Measurements from ENCODE around the gene DNAJC3.
"Not testable (repeated sequence)": the region's sequence is repeated elsewhere in the genome, so short reads cannot be mapped to it uniquely, and the experiment has no call there.

DNAJC3 gene

DNA sequence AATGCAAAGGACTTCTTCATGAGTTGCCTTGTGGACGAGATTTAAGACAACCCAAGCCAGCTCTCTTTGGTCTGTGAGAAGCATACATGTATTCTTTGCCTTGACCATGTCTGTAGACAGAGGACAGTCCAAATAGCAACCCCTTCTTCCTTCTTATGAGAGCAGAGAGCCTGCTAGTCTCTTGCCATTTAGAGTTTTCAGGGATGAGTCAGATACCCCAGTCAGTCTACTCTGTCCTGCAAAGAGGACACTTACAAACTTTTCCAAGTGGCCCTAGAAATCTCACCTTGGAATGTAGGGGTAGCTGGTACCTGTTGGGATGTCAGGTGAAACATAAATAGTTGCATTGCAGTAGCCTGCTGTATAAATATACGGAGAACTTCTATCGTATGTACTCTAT lies 36.7 kb downstream of the DNAJC3 start:
- peaks cover 79% of the 10 kb centered on the region for H3K36me3 Mint-ChIP-seq (ENCODE audit: low read depth)
- no peak overlapping the region for H3K27ac Mint-ChIP-seq
- H3K27me3 Mint-ChIP-seq = no peaks in the 10 kb centered on the region
- intact Hi-C loops (cut with micrococcal nuclease) = loop anchor here (5.0 kb wide), 1 partner anchor 36 kb away; the partner anchor contains the start of gene DNAJC3
- no peaks in the 10 kb centered on the region for H3K9me3 Mint-ChIP-seq
- H3K4me3 Mint-ChIP-seq = no peak overlapping the region
- H3K4me1 Mint-ChIP-seq (ENCODE audit: low read depth) = peaks cover 38% of the 10 kb centered on the region

- no peaks in the 10 kb centered on the region for H3K27me3 Mint-ChIP-seq
- intact Hi-C loops (cut with micrococcal nuclease) = loop anchor here (5.0 kb wide), 1 partner anchor 37 kb away; the partner anchor contains the start of gene DNAJC3
- no peaks in the 10 kb centered on the region for H3K9me3 Mint-ChIP-seq
- H3K4me3 Mint-ChIP-seq = no peak overlapping the region
- no peak overlapping the region for H3K27ac Mint-ChIP-seq
- H3K36me3 Mint-ChIP-seq (ENCODE audit: low read depth) = peaks cover 84% of the 10 kb centered on the region
- H3K4me1 Mint-ChIP-seq (ENCODE audit: low read depth) = peaks cover 33% of the 10 kb centered on the region
Measured at GRCh38 chr13:95714142-95714832, 37.3 kb downstream of the DNAJC3 start.

GRCh38 chr13:95716231-95716630 lies 39.3 kb downstream of the DNAJC3 start:
- Mint-ChIP-seq H3K9me3 (no peaks in the 10 kb centered on the region), H3K27me3 (no peaks in the 10 kb centered on the region), H3K4me1 (ENCODE audit: low read depth) (peaks cover 24% of the 10 kb centered on the region), H3K36me3 (ENCODE audit: low read depth) (peaks cover 67% of the 10 kb centered on the region), H3K4me3 (no peak overlapping the region), H3K27ac (no peak overlapping the region)
- intact Hi-C loops (cut with micrococcal nuclease) = no loop called here

DNA sequence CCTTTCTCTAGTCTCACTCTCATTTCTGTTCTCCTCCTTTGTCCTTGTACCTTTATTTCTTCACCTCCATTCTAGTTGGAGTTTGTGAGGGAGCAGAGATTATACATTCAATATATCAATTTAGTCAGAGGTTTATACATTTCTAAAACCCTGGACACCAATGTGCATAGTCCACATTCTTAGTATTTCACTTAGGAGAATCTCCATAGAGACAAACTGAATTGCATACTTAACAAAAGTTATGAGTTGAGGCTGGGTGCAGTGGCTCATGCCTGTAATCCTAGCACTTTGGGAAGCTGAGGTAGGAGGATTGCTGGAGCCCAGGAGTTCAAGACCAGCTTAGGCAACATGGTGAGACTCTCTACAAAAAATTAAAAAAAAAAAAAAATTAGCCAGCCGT lies 45.3 kb downstream of the DNAJC3 start:
- peaks cover 20% of the 10 kb centered on the region for H3K4me1 Mint-ChIP-seq (ENCODE audit: low read depth)
- H3K9me3 Mint-ChIP-seq = no peaks in the 10 kb centered on the region
- no peak overlapping the region for H3K27ac Mint-ChIP-seq
- peaks cover 65% of the 10 kb centered on the region for H3K36me3 Mint-ChIP-seq (ENCODE audit: low read depth)
- no peaks in the 10 kb centered on the region for H3K27me3 Mint-ChIP-seq
- intact Hi-C loops (cut with micrococcal nuclease) = no loop called here
- no peak overlapping the region for H3K4me3 Mint-ChIP-seq

GRCh38 chr13:95723438-95723837 lies 46.5 kb downstream of the DNAJC3 start:
- peaks cover 20% of the 10 kb centered on the region for H3K4me1 Mint-ChIP-seq (ENCODE audit: low read depth)
- intact Hi-C loops (cut with micrococcal nuclease) = no loop called here
- H3K9me3 Mint-ChIP-seq = peaks cover under 1% of the 10 kb centered on the region
- H3K4me3 Mint-ChIP-seq = no peak overlapping the region
- no peak overlapping the region for H3K27ac Mint-ChIP-seq
- peaks cover 56% of the 10 kb centered on the region for H3K36me3 Mint-ChIP-seq (ENCODE audit: low read depth)
- no peaks in the 10 kb centered on the region for H3K27me3 Mint-ChIP-seq

GRCh38 chr13:95724252-95724651 lies 47.3 kb downstream of the DNAJC3 start:
- H3K27me3 Mint-ChIP-seq = no peaks in the 10 kb centered on the region
- peaks cover 27% of the 10 kb centered on the region for H3K4me1 Mint-ChIP-seq (ENCODE audit: low read depth)
- no peak overlapping the region for H3K4me3 Mint-ChIP-seq
- peaks cover 9% of the 10 kb centered on the region for H3K9me3 Mint-ChIP-seq
- H3K36me3 Mint-ChIP-seq (ENCODE audit: low read depth) = peaks cover 57% of the 10 kb centered on the region
- no peak overlapping the region for H3K27ac Mint-ChIP-seq
- intact Hi-C loops (cut with micrococcal nuclease) = no loop called here

- intact Hi-C loops (cut with micrococcal nuclease) = no loop called here
- Mint-ChIP-seq H3K9me3 (peaks cover 17% of the 10 kb centered on the region), H3K27me3 (no peaks in the 10 kb centered on the region), H3K36me3 (ENCODE audit: low read depth) (peaks cover 77% of the 10 kb centered on the region), H3K4me3 (no peak overlapping the region), H3K4me1 (ENCODE audit: low read depth) (peaks cover 38% of the 10 kb centered on the region), H3K27ac (no peak overlapping the region)
Measured at GRCh38 chr13:95726876-95727275, 49.9 kb downstream of the DNAJC3 start.

DNA sequence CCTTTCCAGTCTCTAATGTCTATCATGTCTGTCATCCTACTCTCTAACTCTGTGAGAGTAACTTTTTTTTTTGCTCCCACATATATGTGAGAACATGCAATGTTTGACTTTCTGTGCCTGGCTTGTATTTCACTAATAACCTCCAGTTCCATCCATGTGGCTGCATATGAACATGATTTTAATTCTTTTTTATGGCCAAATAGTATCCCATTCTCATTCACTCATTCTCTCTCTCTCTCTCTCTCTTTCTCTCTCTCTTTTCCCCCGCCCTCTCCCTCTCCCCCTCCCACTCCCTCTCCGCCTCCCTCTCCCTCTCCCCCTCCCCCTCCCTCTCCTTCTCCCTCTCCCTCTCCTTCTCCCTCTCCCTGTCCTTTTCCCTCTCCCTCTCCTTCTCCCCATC lies 52.0 kb downstream of the DNAJC3 start:
- Mint-ChIP-seq H3K36me3 (ENCODE audit: low read depth) (peaks cover 79% of the 10 kb centered on the region), H3K4me1 (ENCODE audit: low read depth) (peaks cover 21% of the 10 kb centered on the region), H3K27me3 (no peaks in the 10 kb centered on the region), H3K27ac (no peak overlapping the region), H3K4me3 (no peak overlapping the region), H3K9me3 (peaks cover 38% of the 10 kb centered on the region)
- intact Hi-C loops (cut with micrococcal nuclease) = no loop called here

GRCh38 chr13:95734124-95734523 lies 57.2 kb downstream of the DNAJC3 start:
- no peaks in the 10 kb centered on the region for H3K27me3 Mint-ChIP-seq
- H3K36me3 Mint-ChIP-seq (ENCODE audit: low read depth) = peaks cover 56% of the 10 kb centered on the region
- no peak overlapping the region for H3K4me3 Mint-ChIP-seq

DNA sequence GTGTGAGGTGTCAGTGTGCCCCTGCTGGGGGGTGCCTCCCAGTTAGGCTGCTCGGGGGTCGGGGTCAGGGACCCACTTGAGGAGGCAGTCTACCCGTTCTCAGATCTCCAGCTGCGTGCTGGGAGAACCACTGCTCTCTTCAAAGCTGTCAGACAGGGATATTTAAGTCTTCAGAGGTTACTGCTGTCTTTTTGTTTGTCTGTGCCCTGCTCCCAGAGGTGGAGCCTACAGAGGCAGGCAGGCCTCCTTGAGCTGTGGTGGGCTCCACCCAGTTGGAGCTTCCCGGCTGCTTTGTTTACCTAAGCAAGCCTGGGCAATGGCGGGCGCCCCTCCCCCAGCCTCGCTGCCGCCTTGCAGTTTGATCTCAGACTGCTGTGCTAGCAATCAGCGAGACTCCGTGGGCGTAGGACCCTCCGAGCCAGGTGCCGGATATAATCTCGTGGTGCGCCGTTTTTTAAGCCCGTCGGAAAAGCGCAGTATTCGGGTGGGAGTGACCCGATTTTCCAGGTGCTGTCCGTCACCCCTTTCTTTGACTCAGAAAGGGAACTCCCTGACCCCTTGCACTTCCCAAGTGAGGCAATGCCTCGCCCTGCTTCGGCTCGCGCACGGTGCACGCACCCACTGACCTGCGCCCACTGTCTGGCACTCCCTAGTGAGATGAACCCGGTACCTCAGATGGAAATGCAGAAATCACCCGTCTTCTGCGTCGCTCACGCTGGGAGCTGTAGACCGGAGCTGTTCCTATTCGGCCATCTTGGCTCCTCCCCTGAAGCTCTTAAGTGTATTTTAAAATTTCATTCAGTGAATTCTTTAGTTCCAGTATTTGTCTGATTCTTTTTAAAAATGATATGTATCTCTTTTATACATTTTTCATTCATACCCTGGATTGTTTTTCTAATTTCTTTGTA lies 63.4 kb downstream of the DNAJC3 start:
- Mint-ChIP-seq H3K4me1 (ENCODE audit: low read depth) (peaks cover 33% of the 10 kb centered on the region), H3K36me3 (ENCODE audit: low read depth) (peaks cover 16% of the 10 kb centered on the region)
- H3K27me3 Mint-ChIP-seq; H3K9me3 Mint-ChIP-seq; H3K4me3 Mint-ChIP-seq; intact Hi-C loops (cut with micrococcal nuclease); H3K27ac Mint-ChIP-seq: not testable (repeated sequence)

More at GRCh38 chr13:95734124-95734523, 57.2 kb downstream of the DNAJC3 start:
- intact Hi-C loops (cut with micrococcal nuclease) = no loop called here
- Mint-ChIP-seq H3K27ac (no peak overlapping the region), H3K4me1 (ENCODE audit: low read depth) (peaks cover 14% of the 10 kb centered on the region), H3K9me3 (peaks cover 38% of the 10 kb centered on the region)

DNA sequence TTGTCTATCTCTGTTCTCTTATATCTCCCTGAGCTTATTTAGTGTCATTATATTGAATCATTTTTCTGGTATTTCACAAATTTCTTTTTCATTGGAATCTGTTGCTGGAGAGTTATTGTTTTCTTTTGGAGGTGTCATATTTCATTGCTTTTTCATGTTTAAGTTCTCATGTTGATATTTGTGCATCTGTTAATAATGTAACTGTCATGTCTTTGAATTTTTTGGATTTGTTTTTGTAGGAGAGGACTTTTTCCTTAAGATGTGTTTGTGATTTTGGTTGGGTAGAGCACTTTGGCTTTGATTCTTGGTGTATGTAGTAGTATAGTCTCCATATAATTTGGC lies 64.0 kb downstream of the DNAJC3 start:
- Mint-ChIP-seq H3K4me1 (ENCODE audit: low read depth) (peaks cover 33% of the 10 kb centered on the region), H3K27me3 (no peaks in the 10 kb centered on the region), H3K4me3 (no peak overlapping the region), H3K36me3 (ENCODE audit: low read depth) (peaks cover 16% of the 10 kb centered on the region), H3K9me3 (peaks cover 8% of the 10 kb centered on the region), H3K27ac (no peak overlapping the region)
- intact Hi-C loops (cut with micrococcal nuclease) = no loop called here

DNA sequence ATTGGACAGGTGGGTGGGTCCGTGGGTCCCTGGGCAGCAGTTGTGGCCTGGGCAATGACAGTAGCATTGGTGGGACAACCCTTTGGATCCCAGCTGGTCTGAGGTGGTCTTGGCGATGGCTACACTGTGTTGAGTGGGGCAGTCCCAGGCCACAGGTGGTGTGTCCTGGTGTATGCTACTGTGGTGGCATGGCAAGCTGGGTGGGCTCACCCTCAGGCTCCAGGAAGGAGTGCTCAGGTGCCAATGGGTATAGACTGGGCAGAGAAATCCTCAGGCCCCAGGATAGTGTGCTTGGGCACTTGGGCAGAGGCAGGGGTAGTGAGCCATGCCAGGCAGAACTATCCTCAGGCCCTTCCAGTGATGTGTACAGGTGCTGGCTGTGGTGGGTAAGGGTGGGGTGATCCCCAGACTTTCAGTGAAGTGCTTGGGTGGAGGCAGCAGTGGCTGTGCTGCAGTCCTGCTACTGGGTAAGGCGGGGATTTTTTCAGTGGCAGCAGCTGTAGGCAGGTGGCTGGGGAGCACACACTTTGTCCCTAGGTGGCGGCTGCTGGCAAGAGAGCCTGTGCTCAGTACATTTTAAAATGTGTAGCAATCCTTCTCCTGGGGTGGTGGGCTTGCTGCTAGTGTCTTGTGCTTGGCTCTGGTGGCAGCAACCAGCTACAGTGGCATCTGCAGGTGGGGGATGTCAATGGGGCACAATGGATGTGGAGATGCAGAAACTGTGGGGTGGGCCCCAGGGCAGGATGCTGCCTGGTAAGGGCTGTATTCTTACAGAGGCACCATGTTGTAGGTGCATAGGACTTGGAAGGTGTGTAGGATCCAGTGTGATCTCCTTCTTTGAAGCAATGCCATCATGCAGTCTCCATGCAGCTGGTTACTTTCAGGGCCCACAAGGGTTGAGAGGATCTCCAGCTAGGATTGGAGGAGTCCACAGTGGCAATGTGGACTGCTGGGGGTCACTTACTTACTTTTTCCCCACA lies 64.9 kb downstream of the DNAJC3 start:
- Mint-ChIP-seq H3K9me3 (peaks cover 8% of the 10 kb centered on the region), H3K36me3 (ENCODE audit: low read depth) (peaks cover 16% of the 10 kb centered on the region), H3K4me1 (ENCODE audit: low read depth) (peaks cover 33% of the 10 kb centered on the region), H3K27ac (no peak overlapping the region), H3K27me3 (no peaks in the 10 kb centered on the region), H3K4me3 (no peak overlapping the region)
- intact Hi-C loops (cut with micrococcal nuclease) = no loop called here

GRCh38 chr13:95743192-95743591 lies 66.3 kb downstream of the DNAJC3 start:
- Mint-ChIP-seq H3K27me3 (no peaks in the 10 kb centered on the region), H3K36me3 (ENCODE audit: low read depth) (peaks cover 16% of the 10 kb centered on the region), H3K4me1 (ENCODE audit: low read depth) (peaks cover 41% of the 10 kb centered on the region), H3K27ac (no peak overlapping the region), H3K4me3 (no peak overlapping the region), H3K9me3 (peaks cover 8% of the 10 kb centered on the region)
- intact Hi-C loops (cut with micrococcal nuclease) = no loop called here

Measured in dendritic cell treated with granulocyte-macrophage colony-stimulating factor and Interleukin-4, amounts not matched to agents 40 ng/mL and 50 ng/mL, for 4 days (primary cell).